Measurements from ENCODE around the gene RANBP1. TPM values are rescaled to one million over a fixed set of nuclear protein-coding genes. Genes with fewer than 3 reads are reported as not detected.

Gene RANBP1
- total and polyA plus RNA-seq, 9 of the 15 experiments (the other 6 are each of a cell fraction or from before 2014, with no cell fraction given): 162 to 2,891 (median 1,289) TPM

DNA sequence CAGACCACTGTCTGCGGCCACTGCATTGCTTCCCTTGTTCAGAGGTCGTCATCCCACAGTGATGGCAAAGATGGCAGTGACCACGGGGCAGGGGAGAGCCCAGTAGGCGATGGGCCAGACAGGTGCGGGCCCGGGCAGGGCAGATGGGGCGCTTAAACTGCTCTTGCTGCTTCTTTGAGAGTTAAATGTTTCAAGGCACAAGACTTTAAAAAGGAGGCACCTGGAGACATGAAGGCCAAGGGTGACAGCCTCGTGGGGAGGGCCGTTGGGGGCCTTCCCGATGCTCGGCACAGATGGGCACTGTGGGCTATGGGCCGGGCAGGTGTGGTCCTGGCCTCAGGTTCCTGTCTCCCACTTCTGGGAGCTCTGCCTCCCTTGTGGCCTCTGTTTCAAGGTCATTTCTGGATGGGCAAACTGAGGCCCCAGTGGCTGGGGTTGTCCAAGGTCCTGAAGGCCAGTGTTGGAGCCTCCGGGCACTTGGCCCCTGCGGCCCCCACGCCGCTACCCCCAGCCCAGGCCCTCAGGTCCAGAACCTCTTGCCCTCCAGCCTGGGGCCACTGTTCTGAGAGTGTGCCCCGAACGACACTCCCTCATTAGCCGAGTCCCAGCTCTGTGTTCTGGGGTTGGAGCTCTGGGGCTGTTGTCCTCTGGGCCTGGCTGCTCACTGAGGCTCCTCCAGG lies 51.9 kb downstream of the RANBP1 start (continued):
- TF ChIP-seq, protein P1, sequence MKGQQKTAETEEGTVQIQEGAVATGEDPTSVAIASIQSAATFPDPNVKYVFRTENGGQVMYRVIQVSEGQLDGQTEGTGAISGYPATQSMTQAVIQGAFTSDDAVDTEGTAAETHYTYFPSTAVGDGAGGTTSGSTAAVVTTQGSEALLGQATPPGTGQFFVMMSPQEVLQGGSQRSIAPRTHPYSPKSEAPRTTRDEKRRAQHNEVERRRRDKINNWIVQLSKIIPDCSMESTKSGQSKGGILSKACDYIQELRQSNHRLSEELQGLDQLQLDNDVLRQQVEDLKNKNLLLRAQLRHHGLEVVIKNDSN (CRISPR knock-in tag; IDR thresholded peaks at IDR 0.05): peak; percentile 37; the same call in 1 of the 2 replicates
- TF ChIP-seq ZNF324 (CRISPR knock-in tag; IDR thresholded peaks at IDR 0.05): no peak
- no peak for TF ChIP-seq POLR2A (conservative IDR thresholded peaks at IDR 0.05)
- TF ChIP-seq PCBP1 (IDR thresholded peaks at IDR 0.05; ENCODE audit: low read depth, low read length, poor library complexity, severe bottlenecking): peak; percentile 56
- TF ChIP-seq PYGO2 (tag; IDR thresholded peaks at IDR 0.05): no peak
- no peak for TF ChIP-seq RBM15 (IDR thresholded peaks at IDR 0.05; ENCODE audit: insufficient read depth, low read length)
- no peak for TF ChIP-seq ZBTB5 (IDR thresholded peaks at IDR 0.05)
- TF ChIP-seq ZNF146 (CRISPR knock-in tag; IDR thresholded peaks at IDR 0.05; ENCODE audit: unreplicated experiment): no peak
- no peak for TF ChIP-seq NR4A1 (CRISPR knock-in tag; IDR thresholded peaks at IDR 0.05)
- no peak for TF ChIP-seq NR4A1 (tag; IDR thresholded peaks at IDR 0.05)
- no peak for TF ChIP-seq GABPA (tag; conservative IDR thresholded peaks at IDR 0.05; ENCODE audit: low read depth)
- no peak for TF ChIP-seq JUNB (CRISPR knock-in tag; conservative IDR thresholded peaks at IDR 0.05)
- TF ChIP-seq SP1 (CRISPR knock-in tag; IDR thresholded peaks at IDR 0.05): no peak
- TF ChIP-seq, protein P2, sequence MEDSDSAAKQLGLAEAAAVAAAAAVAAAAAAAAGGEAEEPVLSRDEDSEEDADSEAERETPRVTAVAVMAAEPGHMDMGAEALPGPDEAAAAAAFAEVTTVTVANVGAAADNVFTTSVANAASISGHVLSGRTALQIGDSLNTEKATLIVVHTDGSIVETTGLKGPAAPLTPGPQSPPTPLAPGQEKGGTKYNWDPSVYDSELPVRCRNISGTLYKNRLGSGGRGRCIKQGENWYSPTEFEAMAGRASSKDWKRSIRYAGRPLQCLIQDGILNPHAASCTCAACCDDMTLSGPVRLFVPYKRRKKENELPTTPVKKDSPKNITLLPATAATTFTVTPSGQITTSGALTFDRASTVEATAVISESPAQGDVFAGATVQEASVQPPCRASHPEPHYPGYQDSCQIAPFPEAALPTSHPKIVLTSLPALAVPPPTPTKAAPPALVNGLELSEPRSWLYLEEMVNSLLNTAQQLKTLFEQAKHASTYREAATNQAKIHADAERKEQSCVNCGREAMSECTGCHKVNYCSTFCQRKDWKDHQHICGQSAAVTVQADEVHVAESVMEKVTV (CRISPR knock-in tag; IDR thresholded peaks at IDR 0.05): no peak
- TF ChIP-seq PTTG1 (tag; IDR thresholded peaks at IDR 0.05; ENCODE audit: low read depth): no peak
- peak; percentile 26; the same call in 1 of the 2 replicates for TF ChIP-seq ZNF282 (CRISPR knock-in tag; IDR thresholded peaks at IDR 0.05)
- TF ChIP-seq, protein P3, sequence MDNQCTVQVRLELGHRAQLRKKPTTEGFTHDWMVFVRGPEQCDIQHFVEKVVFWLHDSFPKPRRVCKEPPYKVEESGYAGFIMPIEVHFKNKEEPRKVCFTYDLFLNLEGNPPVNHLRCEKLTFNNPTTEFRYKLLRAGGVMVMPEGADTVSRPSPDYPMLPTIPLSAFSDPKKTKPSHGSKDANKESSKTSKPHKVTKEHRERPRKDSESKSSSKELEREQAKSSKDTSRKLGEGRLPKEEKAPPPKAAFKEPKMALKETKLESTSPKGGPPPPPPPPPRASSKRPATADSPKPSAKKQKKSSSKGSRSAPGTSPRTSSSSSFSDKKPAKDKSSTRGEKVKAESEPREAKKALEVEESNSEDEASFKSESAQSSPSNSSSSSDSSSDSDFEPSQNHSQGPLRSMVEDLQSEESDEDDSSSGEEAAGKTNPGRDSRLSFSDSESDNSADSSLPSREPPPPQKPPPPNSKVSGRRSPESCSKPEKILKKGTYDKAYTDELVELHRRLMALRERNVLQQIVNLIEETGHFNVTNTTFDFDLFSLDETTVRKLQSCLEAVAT (IDR thresholded peaks at IDR 0.05): no peak
- TF ChIP-seq ZNF449 (CRISPR knock-in tag; IDR thresholded peaks at IDR 0.05): no peak
- TF ChIP-seq, protein P4, sequence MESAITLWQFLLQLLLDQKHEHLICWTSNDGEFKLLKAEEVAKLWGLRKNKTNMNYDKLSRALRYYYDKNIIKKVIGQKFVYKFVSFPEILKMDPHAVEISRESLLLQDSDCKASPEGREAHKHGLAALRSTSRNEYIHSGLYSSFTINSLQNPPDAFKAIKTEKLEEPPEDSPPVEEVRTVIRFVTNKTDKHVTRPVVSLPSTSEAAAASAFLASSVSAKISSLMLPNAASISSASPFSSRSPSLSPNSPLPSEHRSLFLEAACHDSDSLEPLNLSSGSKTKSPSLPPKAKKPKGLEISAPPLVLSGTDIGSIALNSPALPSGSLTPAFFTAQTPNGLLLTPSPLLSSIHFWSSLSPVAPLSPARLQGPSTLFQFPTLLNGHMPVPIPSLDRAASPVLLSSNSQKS (CRISPR knock-in tag; IDR thresholded peaks at IDR 0.05): no peak
- no peak for TF ChIP-seq NFE2 (IDR thresholded peaks at IDR 0.05; ENCODE audit: low read depth)
- TF ChIP-seq CBX5 (IDR thresholded peaks at IDR 0.05; ENCODE audit: borderline replicate concordance, low read depth): no peak

Data from K562 (cell line).